ENCODE results near the gene KRTAP2-1. TPM values are rescaled to one million over a fixed set of nuclear protein-coding genes. Genes with fewer than 3 reads are reported as not detected.
"Not testable (repeated sequence)": the region's sequence is repeated elsewhere in the genome, so short reads cannot be mapped to it uniquely, and the experiment has no call there.

Gene KRTAP2-1
- total RNA-seq, 1 donor from 2014 or later = not detected

DNA sequence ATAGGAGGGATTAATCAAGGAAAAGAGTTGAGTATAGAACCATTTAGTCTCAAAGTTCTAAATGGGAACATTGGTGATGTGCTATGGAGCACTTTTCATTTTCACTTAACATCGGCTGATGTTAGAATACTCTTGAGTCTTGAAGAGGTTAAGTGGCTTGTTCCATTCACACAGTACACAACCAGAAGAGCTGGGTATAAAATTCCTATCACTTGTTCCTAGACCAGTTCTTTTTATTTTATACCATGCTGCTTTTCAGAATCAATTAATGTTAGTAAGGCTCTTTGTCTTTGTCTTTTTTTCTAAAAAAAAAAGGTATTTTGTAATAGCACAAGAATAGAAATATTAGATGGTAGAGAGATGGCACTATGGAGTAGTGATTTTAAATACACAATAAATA is 4.2 kb downstream of the KRTAP2-1 start:
- no peak for DNase-seq
- peaks cover 13% of the 10 kb centered on the region for H3K27me3 Mint-ChIP-seq
- no peaks in the 10 kb centered on the region for H3K36me3 Mint-ChIP-seq (ENCODE audit: low read depth)
- intact Hi-C loops (cut with micrococcal nuclease) = no loop called here
- no peaks in the 10 kb centered on the region for H3K9me3 Mint-ChIP-seq
- H3K4me1 Mint-ChIP-seq = no peaks in the 10 kb centered on the region
- H3K27ac Mint-ChIP-seq = no peak overlapping the region
- H3K4me3 Mint-ChIP-seq = no peak overlapping the region

DNA sequence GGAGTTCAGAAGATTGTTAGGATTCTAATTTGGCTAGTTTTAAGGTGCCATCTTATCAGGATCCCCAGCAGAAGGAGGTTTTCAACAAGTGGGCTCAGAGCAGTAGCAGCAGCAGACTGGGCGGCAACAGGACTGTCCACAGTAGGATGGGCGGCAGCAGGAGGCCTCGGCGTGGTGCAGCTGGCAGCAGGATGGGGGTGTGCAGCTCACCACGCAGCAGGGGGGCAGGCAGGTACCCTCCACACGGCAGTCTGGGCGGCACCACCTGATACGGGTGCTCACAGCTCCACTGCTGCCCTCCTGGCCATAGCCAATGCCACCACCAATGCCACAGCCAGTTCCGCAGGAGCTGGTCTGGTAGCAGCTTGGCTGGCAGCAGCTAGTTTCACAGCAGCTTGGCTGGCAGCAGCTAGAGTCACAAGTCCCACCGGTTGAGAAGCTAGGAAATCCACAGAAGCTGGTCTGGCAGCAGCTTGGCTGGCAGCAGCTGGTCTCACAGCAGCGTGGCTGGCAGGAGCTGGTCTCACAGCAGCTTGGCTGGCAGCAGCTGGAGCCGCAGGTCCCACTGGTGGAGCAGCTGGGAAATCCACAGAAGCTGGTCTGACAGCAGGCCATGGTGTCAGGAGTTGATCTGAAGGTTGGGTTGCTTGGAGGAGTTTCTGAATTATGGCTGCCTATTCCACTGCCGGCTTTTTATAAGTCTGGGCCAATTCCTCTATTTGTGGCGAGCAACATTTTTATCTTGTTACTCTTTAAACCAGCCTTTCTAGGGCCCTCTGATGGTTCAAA is 6.1 kb downstream of the KRTAP2-1 start, which contains the start of gene KRTAP1-1:
KRTAP1-1 (minus strand) TSS at position 668 of the 789 bp plus-strand sequence; CDS start at position 615, 53 bp downstream.
- H3K9me3 Mint-ChIP-seq; DNase-seq; H3K27ac Mint-ChIP-seq; H3K36me3 Mint-ChIP-seq (ENCODE audit: low read depth); H3K4me3 Mint-ChIP-seq; H3K27me3 Mint-ChIP-seq; H3K4me1 Mint-ChIP-seq; intact Hi-C loops (cut with micrococcal nuclease): not testable (repeated sequence)

DNA sequence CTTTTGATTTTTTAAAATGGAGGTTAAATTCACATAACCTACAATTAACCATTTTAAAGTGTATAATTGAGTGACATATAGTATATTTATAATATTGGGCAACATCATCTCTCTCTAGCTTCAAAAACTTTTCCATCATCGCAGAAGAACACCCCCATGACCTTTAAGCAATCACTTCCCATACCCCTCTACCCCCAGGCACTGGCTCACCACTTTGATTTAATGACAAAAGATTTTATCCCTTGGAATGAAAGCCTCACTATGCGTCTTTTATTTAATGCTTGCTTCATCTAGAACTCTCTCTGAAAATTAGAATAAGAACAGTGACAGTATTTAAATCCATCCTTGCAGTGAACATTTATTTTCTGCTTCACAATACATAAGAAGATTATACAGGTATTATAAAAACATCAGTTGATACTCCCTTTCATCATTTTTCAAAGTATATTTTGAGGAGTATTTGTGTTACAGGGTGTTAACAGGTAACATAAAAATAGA is 9.2 kb downstream of the KRTAP2-1 start:
- Mint-ChIP-seq H3K9me3 (no peaks in the 10 kb centered on the region), H3K36me3 (ENCODE audit: low read depth) (no peaks in the 10 kb centered on the region)
- intact Hi-C loops (cut with micrococcal nuclease) = no loop called here

DNA sequence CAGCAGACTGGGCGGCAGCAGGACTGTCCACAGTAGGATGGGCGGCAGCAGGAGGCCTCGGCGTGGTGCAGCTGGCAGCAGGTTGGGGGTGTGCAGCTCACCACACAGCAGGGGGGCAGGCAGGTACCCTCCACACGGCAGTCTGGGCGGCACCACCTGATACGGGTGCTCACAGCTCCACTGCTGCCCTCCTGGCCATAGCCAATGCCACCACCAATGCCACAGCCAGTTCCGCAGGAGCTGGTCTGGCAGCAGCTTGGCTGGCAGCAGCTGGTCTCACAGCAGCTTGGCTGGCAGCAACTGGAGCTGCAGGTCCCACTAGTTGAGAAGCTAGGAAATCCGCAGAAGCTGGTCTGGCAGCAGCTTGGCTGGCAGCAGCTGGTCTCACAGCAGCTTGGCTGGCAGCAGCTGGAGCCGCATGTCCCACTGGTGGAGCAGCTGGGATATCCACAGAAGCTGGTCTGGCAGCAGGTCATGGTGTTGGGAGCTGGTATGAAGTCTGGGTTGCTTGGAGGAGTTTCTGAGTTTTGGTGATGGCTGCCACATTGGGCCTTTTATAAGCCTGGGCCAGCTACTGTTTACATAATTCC is 12.7 kb downstream of the KRTAP2-1 start, which contains the start of gene KRTAP1-3:
KRTAP1-3 (minus strand) TSS at position 529 of the 590 bp plus-strand sequence; CDS start at position 476, 53 bp downstream.
- intact Hi-C loops (cut with micrococcal nuclease); DNase-seq; H3K36me3 Mint-ChIP-seq (ENCODE audit: low read depth); H3K4me3 Mint-ChIP-seq; H3K9me3 Mint-ChIP-seq; H3K27ac Mint-ChIP-seq; H3K4me1 Mint-ChIP-seq: not testable (repeated sequence)
- peaks cover 18% of the 10 kb centered on the region for H3K27me3 Mint-ChIP-seq

More for the DNA sequence above, 9.2 kb downstream of the KRTAP2-1 start:
- Mint-ChIP-seq H3K27ac (no peak overlapping the region), H3K4me1 (no peaks in the 10 kb centered on the region), H3K4me3 (no peak overlapping the region), H3K27me3 (peaks cover 10% of the 10 kb centered on the region)
- no peak for DNase-seq

DNA sequence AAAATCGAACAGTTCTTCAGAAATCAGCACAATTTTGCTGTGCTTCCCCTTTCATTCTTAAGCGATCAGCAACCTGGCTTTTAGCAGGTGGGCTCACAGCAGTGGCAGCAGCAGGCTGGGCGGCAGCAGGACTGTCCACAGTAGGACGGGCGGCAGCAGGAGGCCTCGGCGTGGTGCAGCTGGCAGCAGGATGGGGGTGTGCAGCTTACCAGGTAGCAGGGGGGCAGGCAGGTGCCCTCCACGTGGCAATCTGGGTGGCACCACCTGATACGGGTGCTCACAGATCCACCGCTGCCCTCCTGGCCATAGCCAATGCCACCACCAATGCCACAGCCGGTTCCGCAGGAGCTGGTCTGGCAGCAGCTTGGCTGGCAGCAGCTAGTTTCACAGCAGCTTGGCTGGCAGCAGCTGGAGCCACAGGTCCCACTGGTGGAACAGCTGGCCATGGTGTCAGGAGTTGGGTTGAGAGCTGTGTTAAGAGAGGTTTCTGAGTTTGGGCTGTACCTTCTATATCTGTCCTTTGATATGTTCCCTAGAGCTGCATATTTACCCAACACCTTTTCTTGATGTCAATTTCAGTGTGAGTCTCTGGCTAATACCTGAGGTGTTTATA is 17.4 kb downstream of the KRTAP2-1 start, which contains the start of gene KRTAP1-4:
KRTAP1-4 (minus strand) TSS at position 563 of the 613 bp plus-strand sequence; CDS start at position 446, 117 bp downstream.
- H3K27ac Mint-ChIP-seq = no peak within 1 kb of the TSS
- no peaks in the 10 kb centered on the region for H3K9me3 Mint-ChIP-seq
- H3K4me1 Mint-ChIP-seq = no peaks in the 10 kb centered on the region
- H3K4me3 Mint-ChIP-seq = no peak within 1 kb of the TSS
- no peaks in the 10 kb centered on the region for H3K36me3 Mint-ChIP-seq (ENCODE audit: low read depth)
- no peak for DNase-seq
- H3K27me3 Mint-ChIP-seq = peaks cover 20% of the 10 kb centered on the region
- intact Hi-C loops (cut with micrococcal nuclease) = no loop called here

DNA sequence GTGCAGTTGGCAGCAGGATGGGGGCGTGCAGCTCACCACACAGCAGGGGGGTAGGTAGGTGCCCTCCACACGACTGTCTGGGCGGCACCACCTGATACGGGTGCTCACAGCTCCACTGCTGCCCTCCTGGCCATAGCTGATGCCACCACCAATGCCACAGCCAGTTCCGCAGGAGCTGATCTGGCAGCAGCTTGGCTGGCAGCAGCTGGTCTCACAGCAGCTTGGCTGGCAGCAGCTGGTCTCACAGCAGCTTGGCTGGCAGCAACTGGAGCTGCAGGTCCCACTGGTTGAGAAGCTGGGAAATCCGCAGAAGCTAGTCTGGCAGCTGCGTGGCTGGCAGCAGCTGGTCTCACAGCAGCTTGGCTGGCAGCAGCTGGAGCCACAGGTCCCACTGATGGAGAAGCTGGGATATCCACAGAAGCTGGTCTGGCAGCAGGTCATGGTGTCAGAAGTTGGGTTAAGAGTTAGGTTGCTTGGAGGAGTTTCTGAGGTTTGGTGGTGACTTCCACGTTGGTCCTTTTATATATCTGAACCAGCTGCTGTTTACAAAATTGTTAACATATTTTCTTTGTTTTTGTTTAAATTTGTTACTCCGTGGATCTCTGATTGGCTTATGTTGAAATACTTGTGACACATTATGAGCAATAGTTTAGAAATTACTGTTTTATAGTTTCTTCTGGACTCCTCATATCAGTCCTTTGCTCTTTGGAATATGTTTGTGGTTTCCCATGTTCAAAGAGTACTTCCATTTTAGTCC is 20.2 kb downstream of the KRTAP2-1 start, which contains the start of gene KRTAP1-5:
KRTAP1-5 (minus strand) TSS at position 494 of the 757 bp plus-strand sequence; CDS start at position 441, 53 bp downstream.
- Mint-ChIP-seq H3K27ac (no peak within 1 kb of the TSS), H3K27me3 (peaks cover 20% of the 10 kb centered on the region), H3K4me3 (no peak within 1 kb of the TSS), H3K9me3 (no peaks in the 10 kb centered on the region), H3K4me1 (no peaks in the 10 kb centered on the region), H3K36me3 (ENCODE audit: low read depth) (no peaks in the 10 kb centered on the region)
- intact Hi-C loops (cut with micrococcal nuclease) = no loop called here
- DNase-seq = no peak

DNA sequence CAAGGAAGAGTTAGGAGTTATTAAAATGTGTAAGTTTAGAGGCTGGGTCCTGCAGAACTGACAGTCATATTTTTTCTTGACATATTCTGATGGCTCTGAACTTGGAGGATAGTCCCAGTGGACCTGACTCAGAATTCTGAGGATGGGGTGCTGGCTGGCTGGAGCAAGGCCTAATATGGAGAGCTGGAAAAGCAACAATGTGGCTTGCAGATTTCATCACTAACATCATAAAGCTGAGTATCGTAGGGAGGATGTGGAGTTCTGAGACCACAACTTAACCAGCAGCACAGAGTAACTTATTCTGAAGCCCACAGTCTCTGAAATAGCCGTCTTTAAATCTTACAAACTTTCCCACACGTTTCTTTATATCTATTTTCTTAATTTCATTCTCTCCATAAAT is 22.4 kb downstream of the KRTAP2-1 start:
- H3K4me3 Mint-ChIP-seq = no peak overlapping the region
- DNase-seq = no peak

DNA sequence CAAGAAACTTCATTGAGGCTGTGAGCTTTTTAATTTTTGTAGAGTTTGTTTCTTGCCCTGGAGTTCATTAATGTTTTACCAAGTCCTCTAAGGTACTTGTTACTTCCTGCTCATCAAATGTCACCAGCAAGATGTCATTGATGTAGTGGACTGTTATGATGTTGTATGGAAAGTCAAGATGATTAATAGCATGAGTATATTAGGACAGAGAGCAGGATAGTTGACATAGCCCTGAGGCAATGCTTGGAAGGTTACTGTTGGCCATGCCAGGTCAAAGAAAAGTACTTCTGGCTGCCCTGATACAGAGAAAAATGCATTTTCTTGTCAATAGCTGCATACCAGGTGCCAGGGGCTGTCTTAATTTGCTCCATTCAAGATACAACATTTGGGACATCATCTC is 26.8 kb downstream of the KRTAP2-1 start:
- H3K27me3 Mint-ChIP-seq = peaks cover 10% of the 10 kb centered on the region

More for the DNA sequence above, 22.4 kb downstream of the KRTAP2-1 start:
- intact Hi-C loops (cut with micrococcal nuclease) = no loop called here
- Mint-ChIP-seq H3K27me3 (peaks cover 10% of the 10 kb centered on the region), H3K36me3 (ENCODE audit: low read depth) (no peaks in the 10 kb centered on the region), H3K9me3 (no peaks in the 10 kb centered on the region), H3K27ac (no peak overlapping the region), H3K4me1 (no peaks in the 10 kb centered on the region)

DNA sequence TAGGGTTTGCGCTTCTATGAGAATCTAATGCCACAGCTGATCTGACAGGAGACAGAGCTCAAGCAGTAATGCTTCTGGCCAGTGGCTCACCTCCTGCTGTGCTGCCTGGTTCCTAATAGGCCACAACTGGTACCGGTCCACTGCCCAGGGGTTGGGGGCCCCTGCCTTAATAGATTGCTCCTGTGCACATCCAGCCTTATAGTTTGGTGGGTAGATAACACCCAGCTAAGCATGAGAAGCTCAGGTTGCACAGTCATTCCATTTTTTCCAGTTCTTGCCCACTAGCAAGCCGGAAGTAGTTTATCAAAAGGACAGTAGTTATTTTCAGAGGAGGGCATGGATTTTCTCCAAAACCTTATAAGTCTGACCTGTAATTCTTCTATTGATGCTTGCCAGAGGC is 27.7 kb downstream of the KRTAP2-1 start:
- Mint-ChIP-seq H3K9me3 (no peaks in the 10 kb centered on the region), H3K4me3 (no peak overlapping the region), H3K27me3 (peaks cover 9% of the 10 kb centered on the region), H3K36me3 (ENCODE audit: low read depth) (no peaks in the 10 kb centered on the region), H3K4me1 (no peaks in the 10 kb centered on the region), H3K27ac (no peak overlapping the region)
- intact Hi-C loops (cut with micrococcal nuclease) = no loop called here
- DNase-seq = no peak

More for the DNA sequence above, 26.8 kb downstream of the KRTAP2-1 start:
- H3K9me3 Mint-ChIP-seq = no peaks in the 10 kb centered on the region
- no peaks in the 10 kb centered on the region for H3K4me1 Mint-ChIP-seq
- no peak for DNase-seq
- H3K27ac Mint-ChIP-seq = no peak overlapping the region
- H3K36me3 Mint-ChIP-seq (ENCODE audit: low read depth) = no peaks in the 10 kb centered on the region
- H3K4me3 Mint-ChIP-seq = no peak overlapping the region
- intact Hi-C loops (cut with micrococcal nuclease) = no loop called here

DNA sequence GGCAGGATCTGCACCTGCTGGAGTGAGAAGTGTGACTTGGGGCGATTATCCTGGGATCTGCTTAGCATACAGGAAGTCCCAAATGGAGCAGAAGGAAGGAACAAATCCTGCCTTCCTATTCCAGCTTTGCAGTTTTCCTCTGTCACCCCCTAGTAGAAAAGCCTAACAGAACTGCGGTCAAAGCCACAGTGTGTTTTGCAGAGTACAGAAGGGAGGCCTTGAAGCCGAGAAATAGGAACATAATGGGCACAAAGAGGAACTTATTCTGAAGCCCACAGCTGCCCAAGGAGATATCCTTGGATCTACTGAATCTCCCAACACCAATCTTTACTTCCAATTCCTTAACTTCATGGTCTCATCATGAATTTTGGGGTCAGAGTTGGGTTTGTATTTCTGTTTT is 28.6 kb downstream of the KRTAP2-1 start:
- intact Hi-C loops (cut with micrococcal nuclease) = no loop called here
- H3K36me3 Mint-ChIP-seq (ENCODE audit: low read depth) = no peaks in the 10 kb centered on the region
- H3K27ac Mint-ChIP-seq = no peak overlapping the region
- no peak for DNase-seq
- H3K4me3 Mint-ChIP-seq = no peak overlapping the region
- H3K4me1 Mint-ChIP-seq = no peaks in the 10 kb centered on the region
- H3K27me3 Mint-ChIP-seq = peaks cover 8% of the 10 kb centered on the region
- no peaks in the 10 kb centered on the region for H3K9me3 Mint-ChIP-seq

DNA sequence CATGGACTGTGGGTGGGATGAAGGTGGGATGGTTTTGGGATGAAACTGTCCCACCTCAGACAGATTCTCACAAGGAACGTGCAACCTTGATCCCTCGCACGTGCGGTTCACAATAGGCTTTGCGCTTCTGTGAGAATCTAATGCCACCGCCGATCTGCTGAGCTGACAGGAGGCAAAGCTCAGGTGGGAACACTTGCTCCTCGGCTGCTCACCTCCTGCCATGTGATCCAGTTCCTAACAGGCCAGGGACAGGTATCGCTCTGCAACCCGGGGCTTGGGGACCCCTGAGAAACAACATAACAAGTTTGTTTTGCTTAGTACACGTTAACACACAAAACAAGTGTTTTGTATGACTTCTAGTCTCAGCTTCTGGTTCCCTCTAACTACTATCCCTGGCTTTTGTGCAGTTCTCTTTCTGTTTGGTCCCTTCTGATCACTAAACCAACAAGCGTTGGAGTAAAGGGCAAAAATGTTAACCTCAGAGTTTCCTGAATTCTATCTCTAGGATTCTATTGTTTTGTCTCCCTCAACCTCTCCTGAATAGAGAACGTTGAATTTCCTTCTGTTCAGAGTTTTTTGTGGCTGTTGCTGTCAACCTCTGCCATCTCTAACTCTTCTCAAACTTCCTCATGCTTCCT is 30.4 kb downstream of the KRTAP2-1 start:
- intact Hi-C loops (cut with micrococcal nuclease) = no loop called here
- H3K4me3 Mint-ChIP-seq = no peak overlapping the region
- no peaks in the 10 kb centered on the region for H3K4me1 Mint-ChIP-seq
- no peaks in the 10 kb centered on the region for H3K9me3 Mint-ChIP-seq
- H3K27ac Mint-ChIP-seq = no peak overlapping the region
- no peaks in the 10 kb centered on the region for H3K36me3 Mint-ChIP-seq (ENCODE audit: low read depth)
- no peak for DNase-seq
- peaks cover 8% of the 10 kb centered on the region for H3K27me3 Mint-ChIP-seq

DNA sequence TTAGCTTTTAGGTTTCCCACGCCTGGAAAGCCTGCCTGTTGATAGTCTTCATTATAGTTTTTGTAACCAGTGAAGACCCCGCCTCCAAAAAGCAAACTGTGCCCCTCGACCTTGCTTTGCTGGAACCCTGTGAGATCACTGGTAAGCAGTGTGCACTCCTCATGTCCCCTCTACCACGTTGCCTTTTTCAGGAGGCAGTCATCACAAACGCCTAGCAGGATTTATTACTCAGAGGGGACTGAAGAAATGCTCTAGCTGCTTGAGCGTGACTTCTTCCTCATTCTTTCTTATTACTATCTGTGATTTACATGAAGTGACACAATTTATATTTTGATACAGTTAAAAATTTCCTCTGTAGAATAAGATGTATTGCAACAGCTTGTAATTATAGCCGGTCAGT is 31.7 kb downstream of the KRTAP2-1 start:
- no peaks in the 10 kb centered on the region for H3K36me3 Mint-ChIP-seq (ENCODE audit: low read depth)
- peaks cover 10% of the 10 kb centered on the region for H3K27me3 Mint-ChIP-seq
- intact Hi-C loops (cut with micrococcal nuclease) = no loop called here
- DNase-seq = no peak
- H3K9me3 Mint-ChIP-seq = no peaks in the 10 kb centered on the region
- no peaks in the 10 kb centered on the region for H3K4me1 Mint-ChIP-seq
- H3K4me3 Mint-ChIP-seq = no peak overlapping the region
- no peak overlapping the region for H3K27ac Mint-ChIP-seq

DNA sequence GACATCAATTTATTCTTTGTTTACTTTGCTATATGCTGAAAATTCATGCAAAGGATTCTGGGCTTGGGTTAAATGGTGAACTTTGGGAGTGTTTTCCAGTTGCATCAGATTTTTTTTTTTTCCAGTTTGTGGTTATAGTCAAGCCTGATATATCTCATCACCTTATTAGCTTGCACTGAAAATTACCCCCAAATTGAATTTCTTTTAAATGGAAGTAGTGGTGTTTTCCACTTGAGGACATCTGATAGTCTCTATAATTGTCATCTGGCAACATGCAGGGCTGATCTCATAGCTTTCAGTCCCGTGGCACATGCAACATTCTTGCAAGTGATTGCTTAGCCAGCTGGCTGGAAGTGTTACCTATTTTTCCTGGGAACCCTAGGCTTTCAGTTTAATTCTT is 33.5 kb downstream of the KRTAP2-1 start:
- Mint-ChIP-seq H3K9me3 (no peaks in the 10 kb centered on the region), H3K27ac (no peak overlapping the region), H3K4me3 (no peak overlapping the region), H3K4me1 (no peaks in the 10 kb centered on the region), H3K36me3 (ENCODE audit: low read depth) (no peaks in the 10 kb centered on the region), H3K27me3 (peaks cover 10% of the 10 kb centered on the region)
- DNase-seq = no peak
- intact Hi-C loops (cut with micrococcal nuclease) = no loop called here
